HepG2 (cell line): Measurements from ENCODE around the gene SASS6. TPM values are rescaled to one million over a fixed set of nuclear protein-coding genes. Genes with fewer than 3 reads are reported as not detected.

Experiments used
- ATRX ChIP-seq: sonication (generic); formaldehyde crosslinking; IDR thresholded peaks from 2 replicates; pipeline ENCODE4 v1.4.0; 2020; ENCODE audit warnings: missing genetic modification reagents, borderline replicate concordance
- FOSL1 ChIP-seq: sonication (generic); formaldehyde crosslinking; IDR thresholded peaks from 2 replicates; pipeline ENCODE4 v1.9.0; 2021; ENCODE audit warnings: missing genetic modification reagents, borderline replicate concordance
- FOXP1 ChIP-seq, 2 experiments: fragments of 450-650 bp in 1 of 2; IDR thresholded peaks; 2 replicates each; pipeline ENCODE4 v1.6.1; 2017 to 2018; ENCODE audit warnings: antibody characterized with exemption in 1 of 2
- PAWR ChIP-seq: sonication (generic); formaldehyde crosslinking; IDR thresholded peaks from 2 replicates; pipeline ENCODE4 v1.4.0; 2020; ENCODE audit warnings: missing genetic modification reagents, mild to moderate bottlenecking, borderline replicate concordance
- PBX3 ChIP-seq: sonication (generic); formaldehyde crosslinking; IDR thresholded peaks from 2 replicates; pipeline ENCODE4 v1.8.1; 2023; ENCODE audit warnings: missing genetic modification reagents, inconsistent platforms, borderline replicate concordance
- PRDM4 ChIP-seq: sonication (generic); formaldehyde crosslinking; IDR thresholded peaks from 2 replicates; pipeline ENCODE4 v1.9.0; 2021; ENCODE audit warnings: missing genetic modification reagents, borderline replicate concordance
- REL ChIP-seq: sonication (generic); formaldehyde crosslinking; conservative IDR thresholded peaks from 2 replicates; pipeline ENCODE4 v1.8.0; 2022; ENCODE audit warnings: mild to moderate bottlenecking, missing genetic modification reagents, moderate library complexity
- REXO4 ChIP-seq: sonication (generic); formaldehyde crosslinking; IDR thresholded peaks from 2 replicates; pipeline ENCODE4 v1.8.0; 2022; ENCODE audit warnings: missing genetic modification reagents, mild to moderate bottlenecking, borderline replicate concordance
- SRSF4 ChIP-seq: fragments of 200-400 bp; formaldehyde crosslinking; IDR thresholded peaks from one replicate; pipeline ENCODE4 v1.6.1; 2018; ENCODE audit warnings: mild to moderate bottlenecking, low read depth, low read length, moderate library complexity; ENCODE audit not compliant: poor library complexity, severe bottlenecking
- TBL1XR1 ChIP-seq: fragments of 150-350 bp; IDR thresholded peaks from 2 replicates; pipeline ENCODE4 v1.6.1; 2014; ENCODE audit warnings: borderline replicate concordance, low read length; ENCODE audit not compliant: partially characterized antibody
- TIGD3 ChIP-seq: sonication (generic); formaldehyde crosslinking; IDR thresholded peaks from 2 replicates; pipeline ENCODE4 v1.5.1; 2020; ENCODE audit warnings: mild to moderate bottlenecking, missing genetic modification reagents, borderline replicate concordance
- ZBTB7A ChIP-seq: sonication (generic); formaldehyde crosslinking; IDR thresholded peaks from 2 replicates; pipeline ENCODE4 v1.8.0; 2022; ENCODE audit warnings: mild to moderate bottlenecking, missing genetic modification reagents
- ZC3H13 ChIP-seq: sonication (generic); formaldehyde crosslinking; IDR thresholded peaks from 2 replicates; pipeline ENCODE4 v1.8.1; 2023; ENCODE audit warnings: mild to moderate bottlenecking, missing genetic modification reagents, moderate library complexity
- ZFP90 ChIP-seq: sonication (generic); formaldehyde crosslinking; IDR thresholded peaks from 2 replicates; pipeline ENCODE4 v1.8.0; 2022; ENCODE audit warnings: missing genetic modification reagents, mild to moderate bottlenecking, inconsistent platforms, borderline replicate concordance
- ZFX ChIP-seq: sonication (generic); formaldehyde crosslinking; IDR thresholded peaks from 2 replicates; pipeline ENCODE4 v1.4.0; 2020; ENCODE audit warnings: mild to moderate bottlenecking, low read depth, missing genetic modification reagents, moderate library complexity
- ZNF235 ChIP-seq: sonication (generic); formaldehyde crosslinking; IDR thresholded peaks from 2 replicates; pipeline ENCODE4 v1.8.1; 2023; ENCODE audit warnings: mild to moderate bottlenecking, missing genetic modification reagents, borderline replicate concordance
- ZNF280D ChIP-seq: sonication (generic); formaldehyde crosslinking; IDR thresholded peaks from 2 replicates; pipeline ENCODE4 v1.5.1; 2020; ENCODE audit warnings: mild to moderate bottlenecking, missing genetic modification reagents
- ZNF430 ChIP-seq: sonication (generic); formaldehyde crosslinking; IDR thresholded peaks from 2 replicates; pipeline ENCODE4 v1.9.0; 2021; ENCODE audit warnings: mild to moderate bottlenecking, missing genetic modification reagents
- ZNF484 ChIP-seq: sonication (generic); formaldehyde crosslinking; IDR thresholded peaks from 2 replicates; pipeline ENCODE4 v1.5.1; 2020; ENCODE audit warnings: mild to moderate bottlenecking, low read depth, missing genetic modification reagents, borderline replicate concordance
- ZNF549 ChIP-seq: sonication (generic); formaldehyde crosslinking; IDR thresholded peaks from 2 replicates; pipeline ENCODE4 v1.5.0; 2020; ENCODE audit warnings: missing genetic modification reagents
- polyA plus RNA-seq, 8 experiments: library from polyadenylated mRNA; depleted of rRNA in 3 of 8; stranded (reverse) in 7 of 8; unstranded in 1 of 8; fragments of >200 nt; fragmentation: Illumina TruSeq in 4 of 8; extraction: Trizol in 4 of 8; gene quantifications; 2 replicates each; pipeline versions ENCODE4 v1.2.1 to v1.2.3, GENCODE V29; 2011 to 2016; ENCODE audit warnings: low read depth in 4 of 8, missing spikeins in 1 of 8, mixed read lengths in 1 of 8; ENCODE audit not compliant: insufficient read depth in 1 of 8
- total RNA-seq, 5 experiments: library from RNA; depleted of rRNA; stranded (reverse); fragments of >200 nt; fragmentation: Illumina TruSeq; extraction: Trizol; gene quantifications; 2 replicates each; pipeline ENCODE4 v1.2.3, GENCODE V29; 2016; ENCODE audit warnings: low read depth in 1 of 5

SASS6 gene
- total and polyA plus RNA-seq, 2 of the 13 experiments (the other 11 are each of a cell fraction or from before 2014, with no cell fraction given): 2.3 to 10.7 TPM

- TF ChIP-seq ZNF549 (CRISPR knock-in tag): no peak
- TF ChIP-seq ZNF430 (CRISPR knock-in tag): peak; percentile 78; the same call in 1 of the 2 replicates
- peak; percentile 87 for TF ChIP-seq ZFX
- no peak for TF ChIP-seq FOXP1 (IDR thresholded peaks at IDR 0.05)
- no peak for TF ChIP-seq FOXP1 (CRISPR knock-in tag; IDR thresholded peaks at IDR 0.05)
- TF ChIP-seq ZC3H13 (CRISPR knock-in tag): peak; percentile 81
- TF ChIP-seq ZNF484 (CRISPR knock-in tag): no peak
- no peak for TF ChIP-seq PRDM4 (CRISPR knock-in tag)
- no peak for TF ChIP-seq TBL1XR1
- TF ChIP-seq ZFP90: no peak; the same call in 1 of the 2 replicates
- TF ChIP-seq FOSL1 (CRISPR knock-in tag): peak; percentile 58; the same call in 1 of the 2 replicates
- TF ChIP-seq ATRX (CRISPR knock-in tag): no peak
- TF ChIP-seq SRSF4: no peak
- no peak for TF ChIP-seq ZNF280D (CRISPR knock-in tag)
- 0 out of 2 replicates have a peak, but pooled peaks have one; percentile 34 for TF ChIP-seq ZNF235
- peak; percentile 24; the same call in 1 of the 2 replicates for TF ChIP-seq TIGD3
- peak; percentile 60 for TF ChIP-seq PBX3 (CRISPR knock-in tag)
- no peak for TF ChIP-seq PAWR
- no peak for TF ChIP-seq REXO4 (CRISPR knock-in tag)
- no peak for TF ChIP-seq ZBTB7A (CRISPR knock-in tag)
- 0 out of 2 replicates have a peak, but pooled peaks have one; percentile 63 for TF ChIP-seq REL (CRISPR knock-in tag)
These were observed 94.6 kb downstream of the SASS6 start (continued) for GRCh38 chr1:100037927-100038659.
